Measurements from ENCODE around the gene AKAP5.

AKAP5 gene, protein sequence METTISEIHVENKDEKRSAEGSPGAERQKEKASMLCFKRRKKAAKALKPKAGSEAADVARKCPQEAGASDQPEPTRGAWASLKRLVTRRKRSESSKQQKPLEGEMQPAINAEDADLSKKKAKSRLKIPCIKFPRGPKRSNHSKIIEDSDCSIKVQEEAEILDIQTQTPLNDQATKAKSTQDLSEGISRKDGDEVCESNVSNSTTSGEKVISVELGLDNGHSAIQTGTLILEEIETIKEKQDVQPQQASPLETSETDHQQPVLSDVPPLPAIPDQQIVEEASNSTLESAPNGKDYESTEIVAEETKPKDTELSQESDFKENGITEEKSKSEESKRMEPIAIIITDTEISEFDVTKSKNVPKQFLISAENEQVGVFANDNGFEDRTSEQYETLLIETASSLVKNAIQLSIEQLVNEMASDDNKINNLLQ

DNA sequence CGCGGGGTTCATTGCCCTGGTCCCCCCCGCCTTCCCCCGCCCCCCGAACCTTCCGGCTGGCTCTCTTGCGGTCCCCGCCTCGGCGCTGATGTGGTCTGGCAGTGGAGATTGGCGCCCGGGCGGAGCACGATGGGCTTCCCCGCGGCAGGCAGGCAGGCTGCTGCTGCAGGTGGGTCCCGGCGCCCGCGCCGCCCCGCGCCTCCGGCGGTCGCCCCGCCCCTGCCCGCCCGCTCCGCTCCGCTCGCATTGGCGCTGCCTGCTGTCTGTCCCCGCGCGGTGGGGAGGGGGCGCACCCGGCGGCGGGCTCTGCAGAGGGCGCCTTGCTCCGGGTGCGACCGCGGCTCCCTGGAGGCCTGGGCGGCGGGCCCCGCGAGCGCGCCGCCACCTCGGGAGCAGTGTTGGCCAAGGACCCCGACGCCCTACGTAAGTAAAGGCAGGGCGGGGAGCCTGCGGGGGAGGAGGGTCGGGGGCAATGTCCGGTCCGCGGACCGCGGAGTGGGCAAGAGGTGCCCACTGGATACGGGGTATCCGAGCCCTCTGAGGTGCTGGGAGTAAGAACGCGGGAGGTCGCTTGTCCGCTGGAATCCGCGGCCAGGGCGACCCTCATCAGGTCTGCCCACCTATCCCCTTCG is at the start of gene AKAP5:
Gene AKAP5, plus strand, starts transcription at position 309 of the 632 bp plus-strand sequence. CDS start 2,896 bp downstream, outside the sequence.
- H3K4me3 ChIP-seq (ENCODE audit: low read depth, low read length) = peak within 1 kb of the TSS; percentile 74
- TF ChIP-seq, protein P1, sequence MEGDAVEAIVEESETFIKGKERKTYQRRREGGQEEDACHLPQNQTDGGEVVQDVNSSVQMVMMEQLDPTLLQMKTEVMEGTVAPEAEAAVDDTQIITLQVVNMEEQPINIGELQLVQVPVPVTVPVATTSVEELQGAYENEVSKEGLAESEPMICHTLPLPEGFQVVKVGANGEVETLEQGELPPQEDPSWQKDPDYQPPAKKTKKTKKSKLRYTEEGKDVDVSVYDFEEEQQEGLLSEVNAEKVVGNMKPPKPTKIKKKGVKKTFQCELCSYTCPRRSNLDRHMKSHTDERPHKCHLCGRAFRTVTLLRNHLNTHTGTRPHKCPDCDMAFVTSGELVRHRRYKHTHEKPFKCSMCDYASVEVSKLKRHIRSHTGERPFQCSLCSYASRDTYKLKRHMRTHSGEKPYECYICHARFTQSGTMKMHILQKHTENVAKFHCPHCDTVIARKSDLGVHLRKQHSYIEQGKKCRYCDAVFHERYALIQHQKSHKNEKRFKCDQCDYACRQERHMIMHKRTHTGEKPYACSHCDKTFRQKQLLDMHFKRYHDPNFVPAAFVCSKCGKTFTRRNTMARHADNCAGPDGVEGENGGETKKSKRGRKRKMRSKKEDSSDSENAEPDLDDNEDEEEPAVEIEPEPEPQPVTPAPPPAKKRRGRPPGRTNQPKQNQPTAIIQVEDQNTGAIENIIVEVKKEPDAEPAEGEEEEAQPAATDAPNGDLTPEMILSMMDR (IDR thresholded peaks at IDR 0.05; ENCODE audit: insufficient read depth, low read length, missing control alignments) = no peak
- ChIA-PET POLR2A (no interaction called here), CTCF (interaction anchor here (0.9 to 10.8 kb wide), 10 partner anchors 9 to 122 kb away, joined by 4 to 88 read pairs (median 6); no protein-coding TSS in a partner anchor)
- no peak for DNase-seq (ENCODE audit: low read depth, low spot score)

DNA sequence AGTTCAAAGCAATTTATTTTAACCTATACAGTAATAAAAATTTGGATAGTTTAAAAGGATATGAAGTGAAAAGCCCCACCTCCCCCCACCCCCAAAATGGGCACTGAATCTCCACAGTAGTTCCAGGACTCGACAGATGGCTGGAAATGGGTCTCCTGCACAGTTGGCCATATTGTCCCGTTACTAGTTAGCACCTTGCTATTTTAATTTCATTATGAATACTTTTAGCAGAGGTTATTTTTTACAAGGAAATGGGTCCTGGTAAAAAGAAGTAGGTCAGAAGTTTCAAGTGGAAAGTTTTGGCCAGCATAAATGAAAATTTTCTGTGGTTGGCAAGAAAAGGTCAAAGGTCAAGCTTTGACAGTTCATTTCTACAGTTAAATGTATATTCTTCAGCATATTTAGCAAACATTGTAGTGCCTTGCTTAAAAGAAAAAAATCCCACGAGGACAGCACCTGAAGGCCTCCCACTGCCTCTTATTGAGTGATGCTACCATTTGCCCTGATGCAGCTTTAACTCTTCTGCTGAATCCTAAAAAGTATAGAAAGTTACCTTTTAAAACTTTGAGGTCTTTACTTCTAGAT is 48.9 kb upstream of the AKAP5 start:
- ChIA-PET POLR2A (no interaction called here), CTCF (interaction anchor here (0.6 to 2.6 kb wide), 5 partner anchors 10 to 72 kb away, joined by 3 to 25 read pairs (median 6); no protein-coding TSS in a partner anchor)
- no peak for DNase-seq (ENCODE audit: low read depth, low spot score)
- TF ChIP-seq, protein P1 (IDR thresholded peaks at IDR 0.05; ENCODE audit: insufficient read depth, low read length, missing control alignments) = no peak
- no peak overlapping the region for H3K4me3 ChIP-seq (ENCODE audit: low read depth, low read length)

DNA sequence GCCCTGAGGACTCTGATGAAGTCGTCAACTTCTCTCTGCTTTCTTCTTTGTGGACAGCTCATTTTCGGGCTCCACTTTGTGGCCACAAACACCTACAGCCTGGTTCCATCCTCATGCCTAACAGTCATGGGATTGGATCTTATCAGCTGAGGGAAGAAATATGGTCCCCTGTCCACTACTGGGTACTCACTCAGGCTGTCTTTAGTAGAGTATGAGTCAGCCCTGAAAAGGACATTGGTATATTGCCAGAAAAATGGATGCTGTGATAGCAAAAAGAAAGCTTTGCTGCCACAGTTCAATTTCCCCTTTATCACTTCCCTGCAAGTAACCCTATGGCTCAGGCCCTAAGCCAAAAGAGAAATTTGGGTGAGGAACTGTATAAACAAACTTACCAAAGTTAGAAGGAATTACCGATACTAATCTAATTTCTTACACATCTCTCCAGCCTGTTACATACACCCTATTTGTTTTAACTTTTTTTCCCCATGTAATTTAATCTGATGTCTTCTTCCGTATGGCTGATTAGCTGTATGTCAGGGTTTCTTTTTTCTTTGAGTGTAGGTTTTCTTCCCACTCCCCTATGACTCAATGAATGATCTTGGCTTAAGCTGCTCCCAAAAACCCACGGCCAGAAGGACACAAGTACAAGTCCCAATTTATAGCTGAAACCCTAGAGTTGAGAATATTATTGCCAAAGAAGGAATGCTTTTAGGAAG is 48.1 kb upstream of the AKAP5 start:
- POLR2A ChIA-PET = no interaction called here
- no peak overlapping the region for H3K4me3 ChIP-seq (ENCODE audit: low read depth, low read length)
- CTCF ChIA-PET = interaction anchor here (0.6 to 2.6 kb wide), 5 partner anchors 9 to 73 kb away, joined by 3 to 25 read pairs (median 6); no protein-coding TSS in a partner anchor
- TF ChIP-seq, protein P1 (IDR thresholded peaks at IDR 0.05; ENCODE audit: insufficient read depth, low read length, missing control alignments) = no peak
- no peak for DNase-seq (ENCODE audit: low read depth, low spot score)

DNA sequence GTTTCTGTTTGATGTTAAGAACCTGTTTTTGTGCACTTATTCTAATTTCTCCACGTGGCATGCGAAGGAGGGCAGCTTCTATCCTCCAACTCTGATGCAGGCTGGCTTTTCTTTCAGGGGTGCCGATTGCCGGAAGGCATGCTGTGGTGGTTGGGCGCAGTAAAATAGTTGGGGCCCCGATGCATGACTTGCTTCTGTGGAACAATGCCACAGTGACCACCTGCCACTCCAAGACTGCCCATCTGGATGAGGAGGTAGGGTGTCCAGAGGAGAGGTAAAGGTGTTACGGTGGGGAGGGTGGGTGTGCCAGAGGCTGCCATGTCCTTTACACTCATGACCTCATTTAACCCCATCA is 47.6 kb upstream of the AKAP5 start:
- CTCF ChIA-PET = interaction anchor here (1.4 to 2.6 kb wide), 3 partner anchors 13 to 74 kb away, joined by 6 to 25 read pairs (median 7); no protein-coding TSS in a partner anchor

DNA sequence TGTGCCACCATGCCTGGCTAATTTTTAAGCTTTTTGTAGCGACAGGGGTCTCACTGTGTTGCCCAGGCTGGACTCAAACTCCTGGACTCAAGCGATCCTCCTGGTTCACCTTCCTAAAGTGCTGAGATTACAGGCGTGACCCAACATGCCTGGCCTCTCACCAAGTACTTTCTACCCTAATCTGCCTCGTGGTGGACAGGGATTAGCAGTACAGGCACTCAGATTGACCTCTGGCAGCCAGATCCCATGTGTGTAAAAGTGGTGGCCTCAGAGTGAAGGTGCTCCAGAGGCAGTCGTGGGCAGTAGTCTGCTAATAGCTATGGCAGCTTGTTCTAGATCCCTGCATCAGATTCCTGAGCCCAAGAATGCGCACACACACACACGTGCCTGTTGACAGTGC is 46.3 kb upstream of the AKAP5 start:
- no peak overlapping the region for H3K4me3 ChIP-seq (ENCODE audit: low read depth, low read length)
- POLR2A ChIA-PET = no interaction called here
- TF ChIP-seq, protein P1 (IDR thresholded peaks at IDR 0.05; ENCODE audit: insufficient read depth, low read length, missing control alignments) = no peak
- DNase-seq (ENCODE audit: low read depth, low spot score) = no peak
- CTCF ChIA-PET = interaction anchor here (0.8 to 2.1 kb wide), 4 partner anchors 10 to 74 kb away, joined by 3 to 16 read pairs (median 6); no protein-coding TSS in a partner anchor

More for the DNA sequence above, 47.6 kb upstream of the AKAP5 start:
- TF ChIP-seq, protein P1 (IDR thresholded peaks at IDR 0.05; ENCODE audit: insufficient read depth, low read length, missing control alignments) = no peak
- POLR2A ChIA-PET = no interaction called here
- DNase-seq (ENCODE audit: low read depth, low spot score) = no peak
- H3K4me3 ChIP-seq (ENCODE audit: low read depth, low read length) = no peak overlapping the region

Data from AG04449 (cell line).